Fibroblast of villous mesenchyme (primary cell): Measurements from ENCODE around the gene CMTR1. TPM values are rescaled to one million over a fixed set of nuclear protein-coding genes. Genes with fewer than 3 reads are reported as not detected.

ENCODE experiments used
- DNase-seq: peaks from one replicate; pipeline ENCODE4 v3.0.0-alpha.2; 2010; ENCODE audit warnings: low read depth
- H3K4me3 ChIP-seq: 2 replicates; pipeline ENCODE4 v1.5.1; 2011; ENCODE audit warnings: low read depth, mild to moderate bottlenecking, low read length
- total RNA-seq: library from RNA; depleted of rRNA; stranded (reverse); fragments of >200 nt; gene quantifications from 2 replicates; pipeline ENCODE4 v1.2.3, GENCODE V29; 2012
- TF ChIP-seq, protein P1 (sequence below): IDR thresholded peaks from 2 replicates; pipeline ENCODE4 v1.5.1; 2012; ENCODE audit warnings: low read depth, mild to moderate bottlenecking, low read length; ENCODE audit not compliant: insufficient read depth

Gene CMTR1
- total RNA-seq, 1 donor = 49.7 TPM

DNA sequence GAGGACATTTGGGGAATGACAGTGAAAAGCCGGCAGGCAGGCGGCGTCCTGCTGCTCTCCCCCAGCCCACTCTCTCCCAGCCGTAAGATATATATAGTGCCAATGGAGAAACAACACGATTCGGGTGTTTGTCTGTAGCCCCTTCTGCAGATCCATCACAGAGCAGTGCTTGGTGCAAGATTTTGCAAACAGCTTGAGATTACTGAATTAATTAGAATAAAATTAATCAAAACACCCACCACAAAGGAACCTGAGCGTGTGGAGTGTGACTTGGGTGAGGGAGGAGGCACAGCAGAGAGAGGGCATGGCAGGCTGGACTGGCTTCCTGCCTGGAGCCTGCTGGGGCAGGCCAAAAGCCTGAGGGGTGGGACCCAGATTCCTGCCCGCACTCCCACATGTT lies 95.5 kb downstream of the CMTR1 start:
- DNase-seq = no peak
- TF ChIP-seq, protein P1, sequence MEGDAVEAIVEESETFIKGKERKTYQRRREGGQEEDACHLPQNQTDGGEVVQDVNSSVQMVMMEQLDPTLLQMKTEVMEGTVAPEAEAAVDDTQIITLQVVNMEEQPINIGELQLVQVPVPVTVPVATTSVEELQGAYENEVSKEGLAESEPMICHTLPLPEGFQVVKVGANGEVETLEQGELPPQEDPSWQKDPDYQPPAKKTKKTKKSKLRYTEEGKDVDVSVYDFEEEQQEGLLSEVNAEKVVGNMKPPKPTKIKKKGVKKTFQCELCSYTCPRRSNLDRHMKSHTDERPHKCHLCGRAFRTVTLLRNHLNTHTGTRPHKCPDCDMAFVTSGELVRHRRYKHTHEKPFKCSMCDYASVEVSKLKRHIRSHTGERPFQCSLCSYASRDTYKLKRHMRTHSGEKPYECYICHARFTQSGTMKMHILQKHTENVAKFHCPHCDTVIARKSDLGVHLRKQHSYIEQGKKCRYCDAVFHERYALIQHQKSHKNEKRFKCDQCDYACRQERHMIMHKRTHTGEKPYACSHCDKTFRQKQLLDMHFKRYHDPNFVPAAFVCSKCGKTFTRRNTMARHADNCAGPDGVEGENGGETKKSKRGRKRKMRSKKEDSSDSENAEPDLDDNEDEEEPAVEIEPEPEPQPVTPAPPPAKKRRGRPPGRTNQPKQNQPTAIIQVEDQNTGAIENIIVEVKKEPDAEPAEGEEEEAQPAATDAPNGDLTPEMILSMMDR = no peak
- H3K4me3 ChIP-seq = no peak overlapping the region

GRCh38 chr6:37530297-37530696 lies 97.3 kb downstream of the CMTR1 start:
- TF ChIP-seq, protein P1 = no peak
- no peak overlapping the region for H3K4me3 ChIP-seq
- no peak for DNase-seq

DNA sequence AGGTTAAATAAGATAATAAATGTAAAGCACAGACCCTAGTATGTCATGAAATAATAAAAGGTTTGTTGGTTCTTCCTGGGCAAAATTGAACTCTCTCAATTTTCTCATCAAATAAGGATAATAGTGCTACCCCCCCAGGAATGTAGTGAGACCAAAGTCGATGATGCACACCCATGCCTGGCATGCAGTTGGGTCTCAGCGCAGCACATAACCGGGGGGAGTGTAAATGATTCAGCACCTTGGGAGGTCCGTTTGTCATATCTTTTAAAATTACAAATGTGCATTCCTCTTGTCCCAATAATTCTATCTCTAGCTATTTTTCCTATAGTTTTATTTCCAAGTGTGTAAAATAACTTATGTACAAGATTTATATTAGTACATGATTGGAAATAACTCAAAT lies 98.0 kb downstream of the CMTR1 start:
- TF ChIP-seq, protein P1 = no peak
- DNase-seq = no peak
- H3K4me3 ChIP-seq = no peak overlapping the region

Other genes with a start within 250 kb of the CMTR1 start
- gene TBC1D22B, start 175.4 kb upstream of the CMTR1 start, total RNA-seq = 7.1 and 10.8 TPM in 2 replicates
- gene TMEM217, start 175.1 kb upstream of the CMTR1 start, total RNA-seq = 2.9 and 3.5 TPM in 2 replicates
- gene RNF8, start 79.2 kb upstream of the CMTR1 start, total RNA-seq = 19.0 and 22.5 TPM in 2 replicates
- gene CCDC167, start 66.7 kb downstream of the CMTR1 start, total RNA-seq = 12.5 and 18.4 TPM in 2 replicates